HG02759 (cell line): ENCODE data around the gene RNASE2.
A peak's percentile ranks its signal among the peaks of the same experiment; 100 is the strongest.
"Not testable (repeated sequence)": the region's sequence is repeated elsewhere in the genome, so short reads cannot be mapped to it uniquely, and the experiment has no call there.

Experiments
- ATAC-seq: cut with Tn5 transposase; IDR thresholded peaks from one replicate; pipeline ENCODE4 v1.9.1; 2021; ENCODE audit warnings: mild to moderate bottlenecking, moderate library complexity; ENCODE audit not compliant: unreplicated experiment

The RNASE2 gene

GRCh38 chr14:20954736-20955537 is at the start of gene RNASE2:
RNASE2 (plus strand) TSS chr14:20955487; CDS start chr14:20955772, 285 bp downstream.
- ATAC-seq: not testable (repeated sequence)

- no peak for ATAC-seq
Measured at GRCh38 chr14:20905676-20906075, 49.6 kb upstream of the RNASE2 start.

DNA sequence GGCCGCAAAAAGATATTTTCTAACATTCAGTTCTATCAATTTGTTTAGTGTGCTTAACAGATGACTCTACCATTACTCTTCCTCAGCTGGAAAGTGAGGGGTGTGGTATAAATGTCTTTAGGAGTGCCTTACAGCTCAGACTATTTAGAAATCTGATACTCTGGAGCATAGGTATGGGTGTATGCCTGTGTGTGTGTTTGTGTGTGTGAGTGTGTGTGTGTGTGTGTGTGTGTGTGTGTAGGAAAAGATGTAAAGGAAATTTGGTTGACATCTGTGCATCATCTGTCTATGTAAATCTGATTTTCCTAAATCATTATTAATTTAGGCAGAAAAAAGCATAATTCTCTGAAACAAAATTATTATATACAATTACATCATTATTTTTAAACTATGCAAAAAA is 48.1 kb upstream of the RNASE2 start:
- ATAC-seq: no peak

- not testable (repeated sequence) for ATAC-seq
Measured at GRCh38 chr14:20910822-20911221, 44.5 kb upstream of the RNASE2 start.

DNA sequence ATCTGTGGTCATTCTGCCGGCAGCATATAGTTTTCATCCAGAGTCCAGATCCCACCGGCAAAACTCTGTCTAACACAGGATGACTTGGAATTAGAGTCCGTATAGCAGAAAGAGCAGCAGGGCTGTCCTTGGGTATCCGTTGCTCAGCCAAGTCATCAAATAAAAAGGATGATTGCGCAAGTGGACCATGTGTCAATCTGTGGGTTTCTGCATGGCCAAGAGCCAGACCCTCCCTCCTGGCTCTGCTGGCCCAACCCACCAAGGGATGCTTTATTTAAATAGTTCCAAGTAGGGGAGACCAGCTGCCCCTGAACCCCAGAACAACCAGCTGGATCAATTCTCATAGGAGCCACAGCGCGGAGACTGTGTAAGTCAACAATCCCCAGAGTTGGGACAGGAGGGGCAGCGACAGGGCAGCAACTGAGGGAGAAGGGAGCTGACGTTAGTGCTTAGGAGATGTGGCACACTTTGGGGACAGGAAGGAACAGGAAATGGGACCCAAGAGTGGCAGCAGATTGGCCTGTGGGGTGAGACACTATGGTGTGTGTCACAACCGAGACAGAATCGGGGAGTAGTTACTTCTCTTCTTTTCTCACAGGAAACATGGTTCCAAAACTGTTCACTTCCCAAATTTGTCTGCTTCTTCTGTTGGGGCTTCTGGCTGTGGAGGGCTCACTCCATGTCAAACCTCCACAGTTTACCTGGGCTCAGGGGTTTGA is 36.1 kb upstream of the RNASE2 start:
- ATAC-seq: not testable (repeated sequence)

DNA sequence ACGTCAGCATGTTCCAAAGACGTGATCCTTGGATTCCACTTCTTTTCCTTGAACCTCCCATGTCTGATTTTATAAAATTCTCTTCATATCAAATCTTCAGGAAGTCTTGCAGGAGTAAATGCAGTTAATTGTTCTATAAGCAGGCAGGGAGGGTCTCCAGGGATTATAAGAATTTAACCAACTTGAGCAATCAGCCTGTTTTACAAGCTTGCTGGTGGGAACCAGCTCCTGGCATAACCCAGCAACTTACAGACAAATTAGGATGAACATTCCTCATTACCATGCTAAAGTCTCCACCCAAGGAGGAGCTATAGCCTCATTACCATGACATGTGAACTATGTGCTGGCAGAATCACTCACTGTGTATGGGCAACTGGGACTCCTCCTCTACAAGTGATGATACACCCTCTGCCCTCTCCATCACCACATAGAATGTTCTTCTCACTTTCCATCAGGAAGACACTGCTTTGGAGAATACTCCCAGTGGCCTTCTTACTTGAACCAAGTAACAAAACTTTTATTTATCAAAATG is 31.5 kb upstream of the RNASE2 start:
- ATAC-seq: not testable (repeated sequence)

DNA sequence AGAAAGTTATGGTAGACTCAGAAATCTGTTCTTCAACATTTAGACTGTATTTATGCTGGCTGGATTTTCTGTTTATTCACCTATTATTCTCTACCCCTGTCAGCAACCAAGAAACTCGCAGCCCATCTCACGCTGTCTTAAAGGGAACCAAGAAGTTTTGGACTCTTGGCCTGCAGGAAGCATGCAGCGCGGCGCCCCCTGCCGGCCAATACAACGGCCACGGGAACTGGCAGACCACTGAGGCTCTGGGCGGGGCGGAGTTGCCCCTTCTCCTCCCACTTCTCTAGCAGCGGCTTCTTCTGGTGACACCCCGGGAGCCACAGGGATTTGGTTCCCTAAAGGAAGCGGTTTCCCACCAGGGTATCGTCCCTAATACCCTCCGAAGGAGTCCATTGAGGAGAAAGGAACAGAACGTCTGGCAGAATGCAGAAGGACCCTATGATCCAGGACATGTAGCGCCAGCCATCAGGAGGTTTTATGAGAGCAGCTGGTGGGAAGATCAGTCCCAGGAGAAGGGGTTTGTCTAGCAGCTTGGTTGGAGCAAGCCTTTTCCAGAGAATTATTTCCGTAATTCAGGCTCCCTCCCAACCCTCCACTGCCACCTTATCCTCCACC is 21.0 kb upstream of the RNASE2 start:
- ATAC-seq: peak; percentile 60

DNA sequence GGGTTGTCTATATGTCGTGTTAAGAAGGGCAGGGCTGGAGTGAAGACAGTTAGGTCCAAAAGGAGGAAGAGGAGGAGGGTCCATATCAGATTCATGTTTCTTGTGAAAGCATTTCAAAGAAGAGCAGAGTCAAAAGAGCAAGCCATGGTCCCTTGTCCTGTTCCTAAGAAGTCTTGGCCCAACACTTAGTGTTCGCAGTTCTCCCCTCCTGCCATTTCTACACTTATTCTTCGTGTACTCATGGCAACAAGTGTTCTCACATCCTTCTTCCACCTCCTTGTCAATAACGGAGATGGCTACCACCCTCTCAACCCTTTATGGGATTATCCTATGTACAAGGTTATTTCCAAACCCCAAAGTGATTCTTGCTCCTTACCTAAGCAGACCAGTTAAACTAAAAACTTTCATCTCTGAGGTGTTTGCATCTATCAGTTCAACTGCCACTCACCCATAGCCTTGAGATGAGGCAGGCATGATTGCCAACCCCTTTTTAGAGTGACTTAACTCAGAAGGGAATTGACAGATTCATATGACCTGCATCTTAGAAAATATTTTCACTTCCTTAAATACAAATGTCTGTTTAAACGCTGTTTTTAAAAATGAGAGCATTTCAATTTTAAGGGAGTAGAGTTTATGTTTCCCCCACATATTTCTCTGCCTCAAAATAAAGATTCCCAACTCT is 19.8 kb upstream of the RNASE2 start:
- ATAC-seq: no peak

GRCh38 chr14:20945146-20945545 is 10.1 kb upstream of the RNASE2 start:
- not testable (repeated sequence) for ATAC-seq

- ATAC-seq: not testable (repeated sequence)
Measured at GRCh38 chr14:20946707-20947106, 8.6 kb upstream of the RNASE2 start.

DNA sequence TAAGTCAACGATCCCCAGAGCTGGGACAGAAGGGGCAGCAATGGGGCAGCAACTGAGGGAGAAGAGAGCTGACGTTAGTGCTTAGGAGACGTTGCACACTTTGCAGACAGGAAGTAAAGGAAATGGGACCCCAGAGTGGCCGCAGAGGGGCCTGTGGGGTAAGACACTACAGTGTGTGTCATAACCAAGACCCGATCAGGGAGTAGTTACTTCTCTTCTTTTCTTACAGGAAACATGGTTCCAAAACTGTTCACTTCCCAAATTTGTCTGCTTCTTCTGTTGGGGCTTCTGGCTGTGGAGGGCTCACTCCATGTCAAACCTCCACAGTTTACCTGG is 219 bp downstream of the RNASE2 start:
- not testable (repeated sequence) for ATAC-seq

DNA sequence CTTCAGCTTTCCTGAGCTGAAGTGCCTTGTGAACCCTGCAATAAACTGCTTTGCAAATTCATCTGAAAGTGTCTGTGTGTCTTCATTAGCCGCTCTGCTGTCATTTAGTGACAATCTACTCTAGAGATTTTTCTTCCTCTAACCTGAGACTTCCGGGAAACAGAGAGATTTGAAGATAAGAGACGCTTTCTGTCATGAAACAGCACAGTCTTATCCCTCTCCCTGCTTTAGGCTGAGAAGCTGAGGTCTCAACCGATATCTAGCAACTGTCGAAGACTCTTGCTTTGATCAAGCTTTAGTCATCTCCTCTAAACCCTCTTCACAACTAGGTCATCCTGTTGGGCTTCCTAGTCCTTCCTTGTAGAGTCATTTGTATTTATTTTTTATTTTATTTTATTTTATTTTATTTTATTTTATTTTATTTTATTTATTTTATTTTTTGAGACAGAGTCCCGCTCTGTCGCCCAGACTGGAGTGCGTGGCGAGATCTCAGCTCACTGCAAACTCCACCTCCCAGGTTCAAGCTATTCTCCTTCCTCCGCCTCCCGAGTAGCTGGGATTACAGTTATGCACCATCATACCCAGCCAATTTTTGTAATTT is 1.2 kb downstream of the RNASE2 start:
- ATAC-seq: no peak

- ATAC-seq: not testable (repeated sequence)
Measured at GRCh38 chr14:20958946-20959345, 3.7 kb downstream of the RNASE2 start.

- no peak for ATAC-seq
Measured at GRCh38 chr14:20969336-20969735, 14.0 kb downstream of the RNASE2 start.

- ATAC-seq: peak; percentile 4
Measured at GRCh38 chr14:20970647-20970982, 15.3 kb downstream of the RNASE2 start.

GRCh38 chr14:20970983-20971704 is 15.9 kb downstream of the RNASE2 start:
- peak; percentile 95 for ATAC-seq

DNA sequence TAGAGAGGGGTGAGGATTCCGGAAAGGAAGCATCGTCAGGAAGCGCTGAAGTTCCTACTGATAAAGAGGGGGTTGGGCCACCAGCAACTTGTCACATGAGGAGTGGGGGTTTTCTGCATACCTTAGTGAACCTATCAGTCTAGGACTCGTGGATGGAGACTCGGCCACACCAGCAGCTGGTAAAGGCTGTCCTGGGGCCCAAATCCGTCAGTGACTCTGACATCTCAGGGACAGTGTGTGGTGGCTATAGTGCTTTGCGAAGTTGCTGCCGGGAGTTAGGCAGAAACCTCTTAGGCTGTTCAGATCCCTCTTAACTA is 16.4 kb downstream of the RNASE2 start:
- peak; percentile 23 for ATAC-seq

DNA sequence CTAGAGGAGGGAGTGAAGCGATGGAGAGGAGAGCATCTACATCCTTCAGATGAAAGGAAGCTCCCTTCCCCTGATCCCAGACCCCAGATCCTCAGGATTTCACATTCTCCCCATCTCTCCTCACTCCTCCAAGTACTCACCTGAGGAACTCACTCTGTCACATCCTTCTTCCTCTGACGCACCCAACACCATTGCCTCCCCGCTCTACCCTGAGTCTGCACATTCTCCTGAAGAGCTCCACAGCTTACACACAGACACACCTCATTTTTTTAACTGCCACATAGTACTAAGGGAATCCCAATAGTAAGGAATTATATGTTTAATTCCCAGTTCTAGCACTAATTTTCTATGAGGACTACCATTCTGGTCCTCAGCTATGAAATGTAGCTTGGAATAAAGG is 18.2 kb downstream of the RNASE2 start:
- ATAC-seq: no peak

DNA sequence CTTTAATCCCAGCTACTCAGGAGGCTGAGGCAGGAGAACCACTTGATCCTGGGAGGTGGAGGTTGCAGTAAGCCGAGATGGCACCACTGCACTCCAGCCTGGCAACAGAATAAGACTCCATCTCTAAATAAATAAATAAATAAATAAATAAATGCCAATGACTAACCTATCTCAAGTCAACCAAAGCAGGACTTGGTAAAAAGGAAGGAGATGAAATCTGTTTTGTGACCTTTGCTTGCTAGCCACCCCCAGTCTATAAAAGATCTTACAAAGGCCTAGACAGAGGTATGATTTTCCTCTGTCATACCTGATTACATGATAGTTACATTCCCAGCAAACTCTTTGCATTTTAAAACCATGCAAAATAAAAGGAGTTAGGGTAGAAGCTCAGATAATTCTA is 21.0 kb downstream of the RNASE2 start:
- ATAC-seq: no peak

DNA sequence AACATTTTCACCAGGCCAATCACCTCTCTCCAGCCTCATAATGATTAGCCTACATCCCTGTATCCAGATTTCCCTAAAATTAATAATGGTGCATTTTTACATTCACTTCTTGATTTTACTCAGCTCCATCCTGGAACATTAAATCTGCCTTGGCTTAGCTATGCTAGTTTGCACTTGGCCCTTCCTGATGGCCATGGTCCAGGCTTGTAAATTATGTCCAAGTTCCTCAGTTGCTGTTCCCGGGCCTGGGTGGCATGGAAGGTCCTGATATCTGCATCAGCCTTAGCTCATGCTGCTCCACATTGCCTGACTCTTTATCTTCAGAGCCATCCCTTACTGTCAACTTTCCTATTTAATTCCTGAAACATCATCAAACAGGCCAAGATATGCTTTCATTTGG is 23.4 kb downstream of the RNASE2 start:
- ATAC-seq: no peak
